ENCODE measurements around the gene AICDA. TPM values are rescaled to one million over a fixed set of nuclear protein-coding genes. Genes with fewer than 3 reads are reported as not detected.
"Not testable (repeated sequence)": the region's sequence is repeated elsewhere in the genome, so short reads cannot be mapped to it uniquely, and the experiment has no call there.

Gene AICDA
- total RNA-seq, 1 donor from 2014 or later, result 0.40 TPM

GRCh38 chr12:8624750-8625149, 12.1 kb upstream of the AICDA start:
- ATAC-seq; DNase-seq (ENCODE audit: low spot score); intact Hi-C loops (cut with DNase I): not testable (repeated sequence)

DNA sequence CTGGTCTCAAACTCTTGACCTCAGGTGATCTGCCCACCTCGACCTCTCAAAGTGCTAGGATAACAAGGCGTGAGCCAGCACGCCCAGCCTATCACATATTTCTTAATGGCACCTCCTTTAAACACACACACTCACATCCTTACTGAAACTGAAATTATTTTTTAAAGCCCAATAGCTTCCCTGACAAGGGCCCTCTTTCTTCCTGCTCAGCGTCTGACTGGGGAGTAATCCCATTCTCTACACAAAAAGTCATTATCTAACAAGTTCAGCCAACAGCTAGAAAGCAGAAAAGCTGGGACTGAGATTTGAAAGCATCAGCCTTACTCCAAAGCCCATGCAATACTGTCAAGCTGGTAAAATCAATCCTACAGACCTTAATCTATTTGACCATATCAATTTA, 10.0 kb upstream of the AICDA start:
- DNase-seq (ENCODE audit: low spot score) (no peak), ATAC-seq (no peak)
- intact Hi-C loops (cut with DNase I), result no loop called here

GRCh38 chr12:8615206-8615605, 2.5 kb upstream of the AICDA start:
- no peak for DNase-seq (ENCODE audit: low spot score)
- no peak for ATAC-seq
- intact Hi-C loops (cut with DNase I), result no loop called here

DNA sequence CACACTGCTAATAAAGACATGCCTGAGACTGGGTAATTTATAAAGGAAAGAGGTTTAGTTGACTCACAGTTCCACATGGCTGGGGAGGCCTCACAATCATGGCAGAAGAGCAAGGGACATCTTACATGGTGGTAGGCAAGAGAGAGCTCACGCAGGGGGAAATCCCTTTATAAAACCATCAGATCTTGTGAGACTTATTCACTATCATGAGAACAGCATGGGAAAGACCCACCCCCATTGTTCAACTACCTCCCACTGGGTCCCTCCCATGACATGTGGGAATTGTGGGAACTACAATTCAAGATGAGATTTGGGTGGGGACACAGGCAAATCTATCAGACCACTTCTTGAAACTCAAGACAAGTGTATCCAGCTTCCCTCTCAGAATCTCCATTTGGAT, 1.2 kb upstream of the AICDA start:
- DNase-seq (ENCODE audit: low spot score); intact Hi-C loops (cut with DNase I); ATAC-seq: not testable (repeated sequence)

DNA sequence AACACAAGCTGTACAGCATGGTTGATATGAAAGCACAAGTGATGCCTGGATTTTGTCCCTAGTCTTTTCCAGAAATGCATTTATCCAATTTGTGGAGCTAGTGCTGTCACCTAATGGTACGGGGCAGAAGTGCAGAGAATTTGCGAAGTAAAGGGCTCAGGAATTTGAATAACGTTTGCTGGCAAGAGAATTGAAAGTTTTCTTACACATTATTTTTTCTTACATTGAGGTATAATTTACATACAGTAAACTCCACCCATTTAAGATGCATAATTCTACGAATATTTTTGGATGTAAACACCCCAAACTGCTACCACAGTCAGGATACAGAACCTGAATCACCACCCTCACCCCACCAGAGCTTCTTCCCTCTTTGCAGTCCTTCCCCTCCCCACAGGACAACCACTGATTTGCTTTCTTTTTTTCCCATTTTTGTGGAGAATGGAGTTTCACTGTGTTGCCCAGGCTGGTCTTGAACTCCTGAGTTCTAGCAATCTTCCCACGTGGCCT, 3.5 kb downstream of the AICDA start:
- intact Hi-C loops (cut with DNase I), result loop anchor here (5.0 kb wide), 1 partner anchor 62 kb away; no protein-coding TSS in a partner anchor
- DNase-seq (ENCODE audit: low spot score), result no peak
- peak; percentile 55 for ATAC-seq

DNA sequence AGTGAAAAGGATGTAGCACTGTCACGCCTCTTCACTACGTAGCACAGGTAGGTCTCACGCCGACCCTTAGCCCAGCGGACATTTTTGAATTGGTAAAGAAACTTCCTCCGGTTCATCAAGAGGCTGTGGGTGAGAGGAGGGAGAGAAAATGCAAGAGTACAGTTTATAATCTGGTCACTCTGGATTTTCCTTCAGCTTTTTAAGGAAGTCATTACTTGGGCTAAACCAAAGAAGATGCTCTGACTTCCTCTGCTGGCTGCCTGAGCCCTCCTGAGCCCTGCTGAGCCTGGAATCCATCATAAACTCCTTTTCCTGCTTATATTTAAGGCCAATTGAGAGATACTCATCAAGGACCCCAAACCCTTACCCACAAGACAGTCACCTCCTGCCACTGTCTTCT, 5.8 kb downstream of the AICDA start:
- no peak for ATAC-seq
- no peak for DNase-seq (ENCODE audit: low spot score)
- intact Hi-C loops (cut with DNase I), result loop anchor here (5.0 kb wide), 1 partner anchor 60 kb away; no protein-coding TSS in a partner anchor

DNA sequence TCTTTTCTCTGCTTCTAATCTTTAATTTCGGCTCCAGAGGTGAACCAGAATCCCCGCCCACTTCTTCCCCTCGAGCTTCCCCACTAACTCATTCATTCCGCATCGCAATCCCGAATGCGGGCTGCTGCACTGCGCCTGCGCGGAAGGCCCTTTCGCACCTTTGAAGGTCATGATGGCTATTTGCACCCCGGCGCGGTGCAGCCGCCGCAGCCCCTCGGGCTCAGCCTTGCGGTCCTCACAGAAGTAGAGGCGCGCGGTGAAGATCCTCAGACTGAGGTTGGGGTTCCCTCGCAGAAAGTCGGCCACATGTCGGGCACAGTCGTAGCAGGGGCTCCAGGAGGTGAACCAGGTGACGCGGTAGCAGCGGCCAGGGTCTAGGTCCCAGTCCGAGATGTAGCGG, 7.6 kb downstream of the AICDA start:
- ATAC-seq (no peak), DNase-seq (ENCODE audit: low spot score) (no peak)
- intact Hi-C loops (cut with DNase I), result loop anchor here (5.0 kb wide), 1 partner anchor 58 kb away; no protein-coding TSS in a partner anchor

DNA sequence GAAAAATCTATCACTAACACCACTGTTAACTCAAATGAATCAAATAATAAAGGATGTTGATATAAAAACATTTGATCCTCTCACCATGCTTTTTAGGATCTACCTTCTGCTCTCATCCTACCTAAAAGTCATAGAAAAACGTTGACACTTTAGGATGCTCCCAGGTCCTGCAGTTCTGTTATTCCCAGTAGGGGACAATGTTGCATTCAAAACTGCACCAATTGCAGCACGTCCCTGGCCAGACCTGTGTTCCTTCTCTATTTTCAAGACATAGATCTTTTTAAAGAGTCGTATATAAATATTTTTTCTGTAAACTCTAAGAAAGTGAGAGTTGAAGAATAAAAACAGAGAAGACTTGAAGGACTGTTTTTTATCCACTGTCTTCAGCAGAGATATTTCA, 8.8 kb downstream of the AICDA start:
- DNase-seq (ENCODE audit: low spot score) (no peak), ATAC-seq (no peak)
- intact Hi-C loops (cut with DNase I), result no loop called here

DNA sequence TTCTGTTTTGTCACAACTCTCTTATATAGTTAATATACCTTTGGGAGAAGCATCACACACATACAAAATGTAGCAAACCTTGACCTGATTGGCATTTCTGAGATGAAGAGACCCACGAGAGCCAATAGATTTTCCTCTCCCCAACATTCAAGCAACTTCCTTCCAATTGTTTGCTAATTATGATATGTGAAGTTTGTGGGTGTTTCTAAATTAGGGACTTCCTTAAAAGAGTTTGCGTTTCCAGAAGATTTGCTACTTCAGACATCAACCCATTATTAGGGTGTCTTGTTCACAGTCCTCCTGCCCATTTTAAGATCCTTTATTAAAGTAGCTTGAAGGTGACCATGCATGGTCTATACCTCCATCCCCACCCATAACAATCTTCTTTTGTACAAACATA, 9.4 kb downstream of the AICDA start:
- DNase-seq (ENCODE audit: low spot score), result no peak
- intact Hi-C loops (cut with DNase I), result no loop called here
- ATAC-seq, result no peak

GRCh38 chr12:8596561-8596960, 16.1 kb downstream of the AICDA start:
- DNase-seq (ENCODE audit: low spot score), result no peak
- intact Hi-C loops (cut with DNase I), result no loop called here
- ATAC-seq, result no peak

- intact Hi-C loops (cut with DNase I), result no loop called here
- no peak for ATAC-seq
- DNase-seq (ENCODE audit: low spot score), result no peak
These were observed 18.6 kb downstream of the AICDA start for GRCh38 chr12:8594072-8594471.

DNA sequence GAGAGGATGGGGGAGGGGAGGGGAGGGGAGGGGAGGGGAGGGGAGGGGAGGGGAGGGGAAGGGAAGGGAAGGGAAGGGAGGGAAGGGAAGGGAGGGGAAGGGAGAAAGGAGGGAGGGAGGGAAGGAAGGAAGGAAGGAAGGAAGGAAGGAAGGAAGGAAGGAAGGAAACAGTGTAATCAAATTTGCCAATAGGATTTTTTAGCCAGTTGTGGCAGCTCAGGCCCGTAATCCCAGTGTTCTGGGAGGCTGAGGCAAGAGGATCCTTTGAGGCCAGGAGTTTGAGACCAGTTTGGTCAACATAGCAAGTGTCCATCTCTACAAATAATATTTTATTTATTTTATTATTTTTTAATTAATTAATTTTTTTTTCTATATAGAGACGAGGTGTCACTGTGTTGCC, 19.4 kb downstream of the AICDA start:
- intact Hi-C loops (cut with DNase I), result no loop called here

GRCh38 chr12:8590842-8591545, 21.7 kb downstream of the AICDA start:
- intact Hi-C loops (cut with DNase I), result no loop called here
- DNase-seq (ENCODE audit: low spot score) (no peak), ATAC-seq (no peak)

More for the DNA sequence above, 19.4 kb downstream of the AICDA start:
- DNase-seq (ENCODE audit: low spot score) (no peak), ATAC-seq (no peak)

- ATAC-seq (no peak), DNase-seq (ENCODE audit: low spot score) (no peak)
- intact Hi-C loops (cut with DNase I), result no loop called here
These were observed 23.0 kb downstream of the AICDA start for GRCh38 chr12:8589679-8590078.

DNA sequence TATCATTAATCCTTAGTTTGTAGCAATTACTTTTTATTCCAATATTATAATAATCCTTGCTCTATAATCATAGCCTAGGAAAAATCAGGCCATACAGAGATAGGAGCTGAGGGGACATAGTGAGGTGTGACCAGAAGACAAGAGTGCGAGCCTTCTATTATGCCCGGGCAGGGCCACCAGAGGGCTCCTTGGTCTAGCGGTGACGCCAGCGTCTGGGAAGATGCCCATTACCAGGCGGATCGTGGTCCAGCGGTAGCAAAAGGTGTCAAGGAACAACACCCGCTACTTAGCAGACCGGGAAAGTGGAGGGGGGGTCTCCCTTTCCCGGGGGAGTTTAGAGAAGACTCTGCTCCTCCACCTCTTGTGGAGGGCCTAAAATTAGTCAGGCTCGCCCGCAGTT, 28.2 kb downstream of the AICDA start:
- ATAC-seq; intact Hi-C loops (cut with DNase I); DNase-seq (ENCODE audit: low spot score): not testable (repeated sequence)

DNA sequence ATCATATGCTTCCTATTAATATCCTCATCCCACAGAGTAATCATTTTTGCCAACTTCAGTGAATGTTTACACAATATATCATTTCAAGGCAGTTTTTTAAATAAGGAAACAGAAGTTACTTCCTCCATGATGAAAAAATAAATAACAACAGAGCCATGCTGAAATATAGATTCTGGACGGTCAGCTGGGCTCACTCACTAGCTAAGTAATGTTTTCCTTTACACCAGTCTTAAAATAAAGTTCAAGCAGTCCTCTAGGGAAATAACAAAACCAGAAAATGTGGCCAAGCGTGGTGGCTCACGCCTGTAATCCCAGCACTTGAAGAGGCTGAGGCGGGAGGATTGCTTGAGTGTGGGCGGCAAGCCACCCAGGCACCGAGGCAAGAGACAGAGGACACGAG, 28.7 kb downstream of the AICDA start:
- ATAC-seq (no peak), DNase-seq (ENCODE audit: low spot score) (no peak)
- intact Hi-C loops (cut with DNase I), result no loop called here

- no peak for ATAC-seq
These were observed 31.4 kb downstream of the AICDA start for GRCh38 chr12:8581098-8581784.

GRCh38 chr12:8577879-8578278, 34.8 kb downstream of the AICDA start:
- intact Hi-C loops (cut with DNase I), result no loop called here
- DNase-seq (ENCODE audit: low spot score) (no peak), ATAC-seq (no peak)

More at GRCh38 chr12:8581098-8581784, 31.4 kb downstream of the AICDA start:
- intact Hi-C loops (cut with DNase I), result no loop called here
- DNase-seq (ENCODE audit: low spot score), result no peak

- DNase-seq (ENCODE audit: low spot score), result no peak
- peak; percentile 32 for ATAC-seq
- intact Hi-C loops (cut with DNase I), result no loop called here
These were observed 40.2 kb downstream of the AICDA start for GRCh38 chr12:8572507-8572906.

GRCh38 chr12:8566525-8566924, 46.1 kb downstream of the AICDA start:
- ATAC-seq (no peak), DNase-seq (ENCODE audit: low spot score) (no peak)
- intact Hi-C loops (cut with DNase I), result no loop called here
